GM12878 (cell line): ENCODE data around the gene CD82. TPM values are rescaled to one million over a fixed set of nuclear protein-coding genes. Genes with fewer than 3 reads are reported as not detected.
A peak's percentile ranks its signal among the peaks of the same experiment; 100 is the strongest.

ENCODE experiments used
- BHLHE40 ChIP-seq, 2 experiments: fragments of 450-650 bp in 1 of 2; IDR thresholded peaks; 2 replicates each; pipeline ENCODE4 v1.6.1; 2011 to 2017; ENCODE audit warnings: low read depth in 2 of 2, borderline replicate concordance in 1 of 2, improper control_type of control experiment in 1 of 2, low read length in 1 of 2, mild to moderate bottlenecking in 1 of 2
- CREB1 ChIP-seq: IDR thresholded peaks from 2 replicates; pipeline ENCODE4 v1.6.1; 2012; ENCODE audit warnings: low read depth, mild to moderate bottlenecking, inconsistent platforms
- DPF2 ChIP-seq: fragments of 450-650 bp; IDR thresholded peaks from 2 replicates; pipeline ENCODE4 v1.6.1; 2017; ENCODE audit warnings: mild to moderate bottlenecking
- KAT2A ChIP-seq: conservative IDR thresholded peaks from 2 replicates; pipeline ENCODE4 v1.6.1; 2011; ENCODE audit warnings: low read depth, low read length; ENCODE audit not compliant: control insufficient read depth
- MTA2 ChIP-seq: fragments of 450-650 bp; IDR thresholded peaks from 2 replicates; pipeline ENCODE4 v1.6.1; 2016; ENCODE audit warnings: low read depth, mild to moderate bottlenecking, moderate library complexity
- SIN3A ChIP-seq: IDR thresholded peaks from 2 replicates; pipeline ENCODE4 v1.6.1; 2012; ENCODE audit warnings: low read depth, low read length, improper control_type of control experiment
- SUZ12 ChIP-seq: fragments of 200-600 bp; sonication (generic); IDR thresholded peaks from one replicate; pipeline ENCODE4 v1.6.1; 2018; ENCODE audit warnings: antibody characterized with exemption, mild to moderate bottlenecking; ENCODE audit not compliant: unreplicated experiment
- ZNF622 ChIP-seq: fragments of 450-650 bp; IDR thresholded peaks from 2 replicates; pipeline ENCODE4 v1.6.1; 2017; ENCODE audit warnings: mild to moderate bottlenecking, inconsistent platforms
- polyA plus RNA-seq, 11 experiments: library from polyadenylated mRNA; depleted of rRNA in 4 of 11; unstranded in 6 of 11; stranded (reverse) in 5 of 11; fragments of >200 nt; fragmentation: Nextera tagmentation in 4 of 11; fragmentation: Illumina TruSeq in 1 of 11; extraction: Ambion mirVana in 4 of 11; extraction: Trizol in 1 of 11; gene quantifications; 1 replicate in 1 of 11; 2 replicates in 10 of 11; pipeline versions ENCODE4 v1.2.1 to v1.2.3, GENCODE V29; 2011 to 2016; ENCODE audit warnings: inconsistent platforms in 2 of 11, missing spikeins in 2 of 11, low read depth in 1 of 11
- total RNA-seq, 4 experiments: library from RNA; depleted of rRNA in 3 of 4; stranded (reverse); fragments of >200 nt in 3 of 4; fragmentation: Illumina TruSeq in 1 of 4; extraction: Trizol in 1 of 4; gene quantifications; 2 replicates each; pipeline versions ENCODE4 v1.2.1 to v1.2.3, GENCODE V29; 2013 to 2021
- TF ChIP-seq, protein P1 (sequence below): fragments of 450-650 bp; IDR thresholded peaks from 2 replicates; pipeline ENCODE4 v1.6.1; 2016; ENCODE audit warnings: mild to moderate bottlenecking
- TF ChIP-seq, protein P2 (sequence below): fragments of 450-650 bp; IDR thresholded peaks from 2 replicates; pipeline ENCODE4 v1.6.1; 2017; ENCODE audit warnings: borderline replicate concordance

The CD82 gene
- total and polyA plus RNA-seq, 10 of the 15 experiments (the other 5 are each of a cell fraction or from before 2014, with no cell fraction given), result 5.2 to 180 (median 84.7) TPM

DNA sequence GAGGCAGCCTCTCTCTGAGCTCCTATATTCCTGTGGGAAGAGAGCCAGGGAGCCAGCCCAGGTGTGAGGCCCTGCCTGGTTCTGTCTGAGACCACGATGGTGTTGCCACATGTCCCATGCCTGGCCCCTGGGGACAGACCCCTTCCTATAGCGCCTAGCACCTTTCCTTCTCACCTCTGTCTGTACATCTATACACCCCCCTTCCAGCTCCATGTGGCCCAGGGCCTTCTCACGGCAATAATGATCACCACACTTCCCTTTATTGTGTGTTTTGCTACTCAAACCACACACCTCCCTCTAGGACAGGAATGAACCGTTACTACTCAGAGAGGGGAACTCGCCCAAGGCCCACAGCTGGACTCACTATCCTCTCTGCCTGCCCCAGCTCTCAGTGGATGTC lies 12.8 kb downstream of the CD82 start (continued):
- no peak for TF ChIP-seq KAT2A
- peak; percentile 40; the same call in 1 of the 2 replicates for TF ChIP-seq DPF2
- TF ChIP-seq, protein P1, sequence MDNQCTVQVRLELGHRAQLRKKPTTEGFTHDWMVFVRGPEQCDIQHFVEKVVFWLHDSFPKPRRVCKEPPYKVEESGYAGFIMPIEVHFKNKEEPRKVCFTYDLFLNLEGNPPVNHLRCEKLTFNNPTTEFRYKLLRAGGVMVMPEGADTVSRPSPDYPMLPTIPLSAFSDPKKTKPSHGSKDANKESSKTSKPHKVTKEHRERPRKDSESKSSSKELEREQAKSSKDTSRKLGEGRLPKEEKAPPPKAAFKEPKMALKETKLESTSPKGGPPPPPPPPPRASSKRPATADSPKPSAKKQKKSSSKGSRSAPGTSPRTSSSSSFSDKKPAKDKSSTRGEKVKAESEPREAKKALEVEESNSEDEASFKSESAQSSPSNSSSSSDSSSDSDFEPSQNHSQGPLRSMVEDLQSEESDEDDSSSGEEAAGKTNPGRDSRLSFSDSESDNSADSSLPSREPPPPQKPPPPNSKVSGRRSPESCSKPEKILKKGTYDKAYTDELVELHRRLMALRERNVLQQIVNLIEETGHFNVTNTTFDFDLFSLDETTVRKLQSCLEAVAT, result peak; percentile 16; the same call in 1 of the 2 replicates
- TF ChIP-seq ZNF622, result no peak
- no peak for TF ChIP-seq SUZ12
- TF ChIP-seq MTA2, result peak; percentile 57; the same call in 1 of the 2 replicates
- TF ChIP-seq CREB1, result no peak
- TF ChIP-seq, protein P2, sequence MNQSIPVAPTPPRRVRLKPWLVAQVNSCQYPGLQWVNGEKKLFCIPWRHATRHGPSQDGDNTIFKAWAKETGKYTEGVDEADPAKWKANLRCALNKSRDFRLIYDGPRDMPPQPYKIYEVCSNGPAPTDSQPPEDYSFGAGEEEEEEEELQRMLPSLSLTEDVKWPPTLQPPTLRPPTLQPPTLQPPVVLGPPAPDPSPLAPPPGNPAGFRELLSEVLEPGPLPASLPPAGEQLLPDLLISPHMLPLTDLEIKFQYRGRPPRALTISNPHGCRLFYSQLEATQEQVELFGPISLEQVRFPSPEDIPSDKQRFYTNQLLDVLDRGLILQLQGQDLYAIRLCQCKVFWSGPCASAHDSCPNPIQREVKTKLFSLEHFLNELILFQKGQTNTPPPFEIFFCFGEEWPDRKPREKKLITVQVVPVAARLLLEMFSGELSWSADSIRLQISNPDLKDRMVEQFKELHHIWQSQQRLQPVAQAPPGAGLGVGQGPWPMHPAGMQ, result no peak
- TF ChIP-seq BHLHE40 (IDR thresholded peaks at IDR 0.05; ENCODE audit: borderline replicate concordance in 1 of 2, low read depth in 2 of 2, low read length in 1 of 2), result peak in 1 of 2 experiments; percentile 25; a peak in 2 of 4 replicates
- 0 out of 2 replicates have a peak, but pooled peaks have one; percentile 34 for TF ChIP-seq SIN3A
- TF ChIP-seq, all 136 proteins: peak for 28
